HepG2 (cell line): ENCODE data around the gene TNIP1. TPM values are rescaled to one million over a fixed set of nuclear protein-coding genes. Genes with fewer than 3 reads are reported as not detected.

ENCODE experiments used
- ATAC-seq: fragments of 200-7000 bp; cut with Tn5 transposase; 3 replicates; pipeline ENCODE4 v1.9.1; 2020; ENCODE audit warnings: mild to moderate bottlenecking, moderate library complexity
- BruUV-seq: library from RNA; stranded (reverse); fragments of 400-500 nt; replicated peaks from 2 replicates; lab custom pipeline; 2021; lab: Mats Ljungman, UMichigan
- CTCF ChIA-PET: fragments of 300-600 bp; formaldehyde crosslinking; extraction: SDS; loops from one replicate; lab custom pipeline; 2021; ENCODE audit warnings: low total read pairs, inconsistent platforms, low intra/inter-chr PET ratio; lab: Yijun Ruan, JAX
- POLR2A ChIA-PET: fragments of 350-600 bp; sonication (Branson Sonifier 250); formaldehyde crosslinking; loops from one replicate; lab custom pipeline; 2020; ENCODE audit warnings: antibody characterized with exemption, inconsistent platforms; lab: Yijun Ruan, JAX
- DNase-seq: peaks from one replicate; pipeline ENCODE4 v3.0.0-alpha.2; 2015; ENCODE audit warnings: low spot score
- FAIRE-seq: peaks from 3 replicates; lab custom pipeline; 2011; peaks lifted over from hg19 to GRCh38; lab: Jason Lieb, UNC
- H2AFZ ChIP-seq: one replicate; pipeline ENCODE4 v1.6.1; 2011; ENCODE audit warnings: low read length, inconsistent platforms
- H3K27ac ChIP-seq: fragments of 300-600 bp; 3 replicates; pipeline ENCODE4 v1.8.0; 2011; ENCODE audit warnings: mixed run types, mild to moderate bottlenecking, mixed read lengths, low read length, inconsistent platforms; ENCODE audit not compliant: insufficient read depth; ENCODE audit errors: extremely low read length
- H3K27me3 ChIP-seq, 2 experiments: fragments of 200-600 bp in 1 of 2; 2 replicates in 1 of 2; 3 replicates in 1 of 2; pipeline versions ENCODE4 v1.6.0 to v1.8.0; 2011; ENCODE audit warnings: low read length in 2 of 2, mild to moderate bottlenecking in 2 of 2, moderate library complexity in 2 of 2, inconsistent platforms in 1 of 2; ENCODE audit not compliant: insufficient read depth in 2 of 2, control insufficient read depth in 1 of 2
- H3K36me3 ChIP-seq, 2 experiments: fragments of 200-600 bp in 1 of 2; replicated peaks in 1 of 2; 2 replicates in 1 of 2; 3 replicates in 1 of 2; pipeline versions ENCODE4 v1.5.1 to v1.8.0; 2011; ENCODE audit warnings: low read length in 2 of 2, inconsistent platforms in 1 of 2; ENCODE audit not compliant: insufficient read depth in 2 of 2, control insufficient read depth in 1 of 2
- H3K4me1 ChIP-seq: 2 replicates; pipeline ENCODE4 v1.5.1; 2012; ENCODE audit warnings: low read length, inconsistent platforms; ENCODE audit not compliant: insufficient read depth
- H3K4me2 ChIP-seq: 2 replicates; pipeline ENCODE4 v1.6.0; 2011; ENCODE audit warnings: low read depth, low read length, inconsistent platforms
- H3K4me3 ChIP-seq, 3 experiments: fragments of 200-600 bp in 1 of 3; sonication (generic), shearing (Covaris generic) in 1 of 3; replicated peaks in 1 of 3; 2 replicates each; pipeline ENCODE4 v1.5.1; 2011 to 2016; ENCODE audit warnings: low read length in 3 of 3, inconsistent platforms in 2 of 3, low read depth in 2 of 3, mild to moderate bottlenecking in 2 of 3, control low read depth in 1 of 3, mixed read lengths in 1 of 3; ENCODE audit not compliant: insufficient read depth in 1 of 3
- H3K79me2 ChIP-seq: one replicate; pipeline ENCODE4 v1.6.1; 2011; ENCODE audit warnings: low read length, inconsistent platforms; ENCODE audit not compliant: insufficient read depth
- H3K9ac ChIP-seq: 2 replicates; pipeline ENCODE4 v1.6.0; 2011; ENCODE audit warnings: mild to moderate bottlenecking, low read depth, low read length, inconsistent platforms; ENCODE audit not compliant: insufficient read depth
- H3K9me3 ChIP-seq: 2 replicates; pipeline ENCODE4 v1.5.1; 2012; ENCODE audit warnings: mild to moderate bottlenecking, low read length
- H4K20me1 ChIP-seq: 2 replicates; pipeline ENCODE4 v1.6.0; 2011; ENCODE audit warnings: inconsistent platforms, mild to moderate bottlenecking, low read length, moderate library complexity; ENCODE audit not compliant: insufficient read depth
- ARID2 ChIP-seq: sonication (generic); formaldehyde crosslinking; IDR thresholded peaks from 2 replicates; pipeline ENCODE4 v1.8.1; 2022; ENCODE audit warnings: mild to moderate bottlenecking, missing genetic modification reagents, borderline replicate concordance
- CBX2 ChIP-seq, 2 experiments: fragments of 200-600 bp in 1 of 2; sonication (generic); formaldehyde crosslinking in 1 of 2; IDR thresholded peaks; 2 replicates each; pipeline versions ENCODE4 v1.7.0 to v1.8.1; 2018 to 2022; ENCODE audit warnings: low read depth in 2 of 2, low read length in 1 of 2, mild to moderate bottlenecking in 1 of 2, missing genetic modification reagents in 1 of 2
- HNRNPL ChIP-seq: fragments of 200-400 bp; formaldehyde crosslinking; IDR thresholded peaks from 2 replicates; pipeline ENCODE4 v1.6.1; 2017; ENCODE audit warnings: mild to moderate bottlenecking, low read depth, low read length
- PPARG ChIP-seq: conservative IDR thresholded peaks from 2 replicates; pipeline ENCODE4 v1.6.1; 2016; ENCODE audit warnings: missing biosample characterization, missing genetic modification reagents
- SMC3 ChIP-seq: IDR thresholded peaks from 2 replicates; pipeline ENCODE4 v1.6.1; 2011; ENCODE audit warnings: low read length, improper control_type of control experiment
- ZNF383 ChIP-seq: sonication (generic); formaldehyde crosslinking; IDR thresholded peaks from 2 replicates; pipeline ENCODE4 v1.4.0; 2020; ENCODE audit warnings: missing genetic modification reagents, mild to moderate bottlenecking, borderline replicate concordance
- ZNF570 ChIP-seq: sonication (generic); formaldehyde crosslinking; IDR thresholded peaks from 2 replicates; pipeline ENCODE4 v1.4.0; 2020; ENCODE audit warnings: mild to moderate bottlenecking, missing genetic modification reagents, borderline replicate concordance
- WGBS: methylation state at CpG from one replicate; pipeline ENCODE4 v1.1.6; 2017; ENCODE audit warnings: low lambda C conversion rate; 5-methylcytosine and 5-hydroxymethylcytosine counted together
- in situ Hi-C: cut with HindIII; loops from 2 replicates; pipeline ENCODE4 v1.10.0; 2017; ENCODE audit warnings: low pct_unique_long_range_greater_than_20kb; ENCODE audit not compliant: extremely low pct_ligation_motif_present
- intact Hi-C: fragments of 100-400 bp; cut with micrococcal nuclease; formaldehyde crosslinking; loops from one replicate; pipeline ENCODE4 v1.10.0; 2022; ENCODE audit not compliant: unreplicated experiment
- polyA plus RNA-seq, 8 experiments: library from polyadenylated mRNA; depleted of rRNA in 3 of 8; stranded (reverse) in 7 of 8; unstranded in 1 of 8; fragments of >200 nt; fragmentation: Illumina TruSeq in 4 of 8; extraction: Trizol in 4 of 8; gene quantifications; 2 replicates each; pipeline versions ENCODE4 v1.2.1 to v1.2.3, GENCODE V29; 2011 to 2016; ENCODE audit warnings: low read depth in 4 of 8, missing spikeins in 1 of 8, mixed read lengths in 1 of 8; ENCODE audit not compliant: insufficient read depth in 1 of 8
- total RNA-seq, 5 experiments: library from RNA; depleted of rRNA; stranded (reverse); fragments of >200 nt; fragmentation: Illumina TruSeq; extraction: Trizol; gene quantifications; 2 replicates each; pipeline ENCODE4 v1.2.3, GENCODE V29; 2016; ENCODE audit warnings: low read depth in 1 of 5
- TF ChIP-seq, protein P1 (sequence below): sonication (generic); formaldehyde crosslinking; IDR thresholded peaks from 2 replicates; pipeline ENCODE4 v1.4.0; 2020; ENCODE audit warnings: missing genetic modification reagents
- TF ChIP-seq, protein P2 (sequence below): sonication (generic); formaldehyde crosslinking; IDR thresholded peaks from 2 replicates; pipeline ENCODE4 v1.9.0; 2022; ENCODE audit warnings: low read depth, missing genetic modification reagents
- TF ChIP-seq, protein P3 (sequence below): fragments of 450-650 bp; IDR thresholded peaks from 2 replicates; pipeline ENCODE4 v1.6.1; 2016

TNIP1 gene
- total and polyA plus RNA-seq, 2 of the 13 experiments (the other 11 are each of a cell fraction or from before 2014, with no cell fraction given), result 26.2 to 45.9 TPM

DNA sequence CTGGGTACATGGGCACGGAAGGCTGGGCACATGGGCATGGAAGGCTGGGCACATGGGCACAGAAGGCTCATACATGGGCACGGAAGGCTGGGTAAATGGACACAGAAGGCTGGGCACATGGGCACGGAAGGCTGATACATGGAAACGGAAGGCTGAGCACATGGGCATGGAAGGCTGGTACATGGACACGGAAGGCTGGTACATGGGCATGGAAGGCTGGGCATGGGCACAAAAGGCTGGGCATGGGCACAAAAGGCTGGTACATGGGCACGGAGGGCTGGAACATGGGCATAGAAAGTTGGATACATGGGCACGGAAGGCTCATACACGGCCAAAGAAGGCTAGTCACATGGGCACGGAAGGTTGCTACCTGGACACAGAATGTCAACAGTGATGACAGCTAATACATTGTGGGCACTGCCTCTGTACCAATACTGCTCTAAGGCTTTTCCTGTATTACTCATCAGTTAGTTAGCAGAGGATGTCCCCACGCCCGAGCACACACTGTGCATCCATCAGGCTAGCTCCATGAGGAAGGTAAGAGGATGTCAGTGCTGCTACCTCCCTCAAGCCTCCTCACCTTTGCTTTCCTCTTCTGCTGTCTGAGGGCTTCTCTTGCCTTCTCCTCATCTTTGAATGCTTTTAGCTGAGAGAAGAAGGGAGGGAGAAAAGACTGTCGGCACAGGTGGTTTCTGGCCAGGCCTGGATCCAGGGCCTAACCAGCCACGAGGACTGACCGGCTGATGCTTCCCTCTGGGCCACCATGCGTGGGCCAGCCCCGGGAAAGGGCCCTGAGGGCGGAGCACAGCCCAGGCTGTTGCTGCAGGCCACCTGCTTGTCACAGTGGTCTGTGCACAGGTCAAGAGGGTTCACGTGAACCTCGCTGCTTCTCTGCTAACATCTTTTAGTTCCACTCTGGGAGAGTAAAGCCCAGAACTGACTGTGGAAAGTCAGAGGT is 46.1 kb downstream of the TNIP1 start:
- intact Hi-C loops, result no loop called here
- FAIRE-seq (no peak), ATAC-seq (no peak), DNase-seq (no peak)
- Histone ChIP-seq H3K27me3 (no peaks in the 10 kb centered on the region), H2AFZ (no peak overlapping the region), H3K9me3 (no peaks in the 10 kb centered on the region), H3K36me3 (peaks cover 47 to 88% of the 10 kb centered on the region in 2 experiments), H3K4me3 (no peak overlapping the region), H3K4me1 (peaks cover 20% of the 10 kb centered on the region), H3K9ac (no peak overlapping the region), H3K4me2 (no peak overlapping the region), H4K20me1 (no peaks in the 10 kb centered on the region), H3K79me2 (no peaks in the 10 kb centered on the region), H3K27ac (no peak overlapping the region)
- TF ChIP-seq, protein P1, sequence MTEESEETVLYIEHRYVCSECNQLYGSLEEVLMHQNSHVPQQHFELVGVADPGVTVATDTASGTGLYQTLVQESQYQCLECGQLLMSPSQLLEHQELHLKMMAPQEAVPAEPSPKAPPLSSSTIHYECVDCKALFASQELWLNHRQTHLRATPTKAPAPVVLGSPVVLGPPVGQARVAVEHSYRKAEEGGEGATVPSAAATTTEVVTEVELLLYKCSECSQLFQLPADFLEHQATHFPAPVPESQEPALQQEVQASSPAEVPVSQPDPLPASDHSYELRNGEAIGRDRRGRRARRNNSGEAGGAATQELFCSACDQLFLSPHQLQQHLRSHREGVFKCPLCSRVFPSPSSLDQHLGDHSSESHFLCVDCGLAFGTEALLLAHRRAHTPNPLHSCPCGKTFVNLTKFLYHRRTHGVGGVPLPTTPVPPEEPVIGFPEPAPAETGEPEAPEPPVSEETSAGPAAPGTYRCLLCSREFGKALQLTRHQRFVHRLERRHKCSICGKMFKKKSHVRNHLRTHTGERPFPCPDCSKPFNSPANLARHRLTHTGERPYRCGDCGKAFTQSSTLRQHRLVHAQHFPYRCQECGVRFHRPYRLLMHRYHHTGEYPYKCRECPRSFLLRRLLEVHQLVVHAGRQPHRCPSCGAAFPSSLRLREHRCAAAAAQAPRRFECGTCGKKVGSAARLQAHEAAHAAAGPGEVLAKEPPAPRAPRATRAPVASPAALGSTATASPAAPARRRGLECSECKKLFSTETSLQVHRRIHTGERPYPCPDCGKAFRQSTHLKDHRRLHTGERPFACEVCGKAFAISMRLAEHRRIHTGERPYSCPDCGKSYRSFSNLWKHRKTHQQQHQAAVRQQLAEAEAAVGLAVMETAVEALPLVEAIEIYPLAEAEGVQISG (CRISPR knock-in tag), result no peak
- TF ChIP-seq HNRNPL (peak; percentile 98), ZNF570 (CRISPR knock-in tag) (no peak), ZNF383 (no peak), SMC3 (no peak), ARID2 (no peak), PPARG (CRISPR knock-in tag) (no peak), CBX2 (IDR thresholded peaks at IDR 0.05; ENCODE audit: low read depth, low read length) (no peak), CBX2 (CRISPR knock-in tag; IDR thresholded peaks at IDR 0.05; ENCODE audit: low read depth) (no peak)
- TF ChIP-seq, protein P2, sequence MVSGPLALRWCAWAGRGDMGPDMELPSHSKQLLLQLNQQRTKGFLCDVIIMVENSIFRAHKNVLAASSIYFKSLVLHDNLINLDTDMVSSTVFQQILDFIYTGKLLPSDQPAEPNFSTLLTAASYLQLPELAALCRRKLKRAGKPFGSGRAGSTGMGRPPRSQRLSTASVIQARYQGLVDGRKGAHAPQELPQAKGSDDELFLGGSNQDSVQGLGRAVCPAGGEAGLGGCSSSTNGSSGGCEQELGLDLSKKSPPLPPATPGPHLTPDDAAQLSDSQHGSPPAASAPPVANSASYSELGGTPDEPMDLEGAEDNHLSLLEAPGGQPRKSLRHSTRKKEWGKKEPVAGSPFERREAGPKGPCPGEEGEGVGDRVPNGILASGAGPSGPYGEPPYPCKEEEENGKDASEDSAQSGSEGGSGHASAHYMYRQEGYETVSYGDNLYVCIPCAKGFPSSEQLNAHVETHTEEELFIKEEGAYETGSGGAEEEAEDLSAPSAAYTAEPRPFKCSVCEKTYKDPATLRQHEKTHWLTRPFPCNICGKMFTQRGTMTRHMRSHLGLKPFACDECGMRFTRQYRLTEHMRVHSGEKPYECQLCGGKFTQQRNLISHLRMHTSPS (CRISPR knock-in tag), result 0 out of 2 replicates have a peak, but pooled peaks have one; percentile 34
- TF ChIP-seq, protein P3, sequence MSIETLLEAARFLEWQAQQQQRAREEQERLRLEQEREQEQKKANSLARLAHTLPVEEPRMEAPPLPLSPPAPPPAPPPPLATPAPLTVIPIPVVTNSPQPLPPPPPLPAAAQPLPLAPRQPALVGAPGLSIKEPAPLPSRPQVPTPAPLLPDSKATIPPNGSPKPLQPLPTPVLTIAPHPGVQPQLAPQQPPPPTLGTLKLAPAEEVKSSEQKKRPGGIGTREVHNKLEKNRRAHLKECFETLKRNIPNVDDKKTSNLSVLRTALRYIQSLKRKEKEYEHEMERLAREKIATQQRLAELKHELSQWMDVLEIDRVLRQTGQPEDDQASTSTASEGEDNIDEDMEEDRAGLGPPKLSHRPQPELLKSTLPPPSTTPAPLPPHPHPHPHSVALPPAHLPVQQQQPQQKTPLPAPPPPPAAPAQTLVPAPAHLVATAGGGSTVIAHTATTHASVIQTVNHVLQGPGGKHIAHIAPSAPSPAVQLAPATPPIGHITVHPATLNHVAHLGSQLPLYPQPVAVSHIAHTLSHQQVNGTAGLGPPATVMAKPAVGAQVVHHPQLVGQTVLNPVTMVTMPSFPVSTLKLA, result peak; percentile 72
- in situ Hi-C loops, result no loop called here
- BruUV-seq, result no TSS peak
- CTCF ChIA-PET, result no interaction called here
- WGBS, result 95% methylated on average over 17 of the region's 19 CpGs
- POLR2A ChIA-PET, result interaction anchor here (1.5 kb wide), 1 partner anchor 14 kb away, joined by 3 read pairs; the partner anchor contains the start of gene GPX3
